GM12874 (cell line): ENCODE measurements around the gene RALGAPA2.

ENCODE experiments used
- CTCF ChIP-seq: IDR thresholded peaks from 2 replicates; pipeline ENCODE4 v1.5.1; 2011; ENCODE audit warnings: low read depth, mild to moderate bottlenecking, control low read depth, low read length, moderate library complexity; ENCODE audit not compliant: insufficient read depth

Gene RALGAPA2

GRCh38 chr20:20503777-20504530 is 208.5 kb downstream of the RALGAPA2 start:
- TF ChIP-seq CTCF = no peak

GRCh38 chr20:20501128-20501527 is 211.3 kb downstream of the RALGAPA2 start:
- no peak for TF ChIP-seq CTCF

GRCh38 chr20:20500312-20500711 is 212.1 kb downstream of the RALGAPA2 start:
- TF ChIP-seq CTCF = no peak

GRCh38 chr20:20499439-20499838 is 213.0 kb downstream of the RALGAPA2 start:
- no peak for TF ChIP-seq CTCF

- TF ChIP-seq CTCF = no peak
Measured at GRCh38 chr20:20498076-20498861, 214.2 kb downstream of the RALGAPA2 start.

GRCh38 chr20:20497242-20497978 is 215.0 kb downstream of the RALGAPA2 start:
- TF ChIP-seq CTCF = no peak
